Measurements from ENCODE around the gene SNAI3. TPM values are rescaled to one million over a fixed set of nuclear protein-coding genes. Genes with fewer than 3 reads are reported as not detected.

Gene SNAI3
- total RNA-seq, 4 donors from 2014 or later, result 1.2 to 2.2 (median 1.6) TPM

- intact Hi-C loops (cut with DNase I; ENCODE audit: low total_unique reads) (no loop called here), in situ Hi-C loops (cut with MboI; ENCODE audit: low sequenced_read_pairs in 4 of 4) (no loop called here)
- peaks cover 13 to 36% of the 10 kb centered on the region in 2 donors for H3K4me1 ChIP-seq
- no peaks in the 10 kb centered on the region for H3K27me3 ChIP-seq
- ATAC-seq, result no peak
- no peaks in the 10 kb centered on the region for H3K9me3 ChIP-seq
- TF ChIP-seq POLR2A (IDR thresholded peaks at IDR 0.05) (no peak), CTCF (IDR thresholded peaks at IDR 0.05 in 4 of 5, conservative IDR thresholded peaks at IDR 0.05 in 1 of 5) (no peak)
- DNase-seq, result no peak
- no peak overlapping the region for H3K27ac ChIP-seq
- no peaks in the 10 kb centered on the region for H3K36me3 ChIP-seq
- H3K4me3 ChIP-seq, result no peak overlapping the region
Measured at GRCh38 chr16:88680554-88681083, 5.7 kb downstream of the SNAI3 start.

GRCh38 chr16:88678224-88678979, 7.9 kb downstream of the SNAI3 start:
- TF ChIP-seq CTCF (IDR thresholded peaks at IDR 0.05 in 4 of 5, conservative IDR thresholded peaks at IDR 0.05 in 1 of 5), result no peak
- no peak for TF ChIP-seq POLR2A (IDR thresholded peaks at IDR 0.05)
- ATAC-seq (no peak), DNase-seq (no peak)
- Histone ChIP-seq H3K4me1 (peaks cover 35 to 46% of the 10 kb centered on the region in 2 donors), H3K9me3 (no peaks in the 10 kb centered on the region), H3K27me3 (no peaks in the 10 kb centered on the region), H3K4me3 (no peak overlapping the region), H3K36me3 (no peaks in the 10 kb centered on the region), H3K27ac (peak overlapping the region in 1 of 4 donors; percentile 75)
- in situ Hi-C loops (cut with MboI; ENCODE audit: low sequenced_read_pairs in 4 of 4), result no loop called here
- intact Hi-C loops (cut with DNase I; ENCODE audit: low total_unique reads), result no loop called here

- Histone ChIP-seq H3K4me3 (no peak overlapping the region), H3K27me3 (no peaks in the 10 kb centered on the region), H3K9me3 (no peaks in the 10 kb centered on the region), H3K36me3 (no peaks in the 10 kb centered on the region), H3K27ac (peak overlapping the region in 1 of 4 donors; percentile 75), H3K4me1 (peaks cover 41 to 53% of the 10 kb centered on the region in 2 donors)
- in situ Hi-C loops (cut with MboI; ENCODE audit: low sequenced_read_pairs in 4 of 4), result no loop called here
- ATAC-seq (no peak), DNase-seq (no peak)
- TF ChIP-seq POLR2A (IDR thresholded peaks at IDR 0.05) (no peak), CTCF (IDR thresholded peaks at IDR 0.05 in 4 of 5, conservative IDR thresholded peaks at IDR 0.05 in 1 of 5) (no peak)
- intact Hi-C loops (cut with DNase I; ENCODE audit: low total_unique reads), result no loop called here
Measured at GRCh38 chr16:88677721-88678120, 8.6 kb downstream of the SNAI3 start.

- in situ Hi-C loops (cut with MboI; ENCODE audit: low sequenced_read_pairs in 4 of 4) (no loop called here), intact Hi-C loops (cut with DNase I; ENCODE audit: low total_unique reads) (no loop called here)
Measured at GRCh38 chr16:88676502-88677242, 9.6 kb downstream of the SNAI3 start.

More at GRCh38 chr16:88676502-88677242, 9.6 kb downstream of the SNAI3 start:
- H3K27me3 ChIP-seq, result no peaks in the 10 kb centered on the region
- ATAC-seq (no peak), DNase-seq (no peak)
- no peaks in the 10 kb centered on the region for H3K36me3 ChIP-seq
- H3K4me1 ChIP-seq, result peaks cover 41 to 57% of the 10 kb centered on the region in 2 donors
- H3K27ac ChIP-seq, result peak overlapping the region in 2 of 4 donors; percentile 75 to 83
- no peak overlapping the region for H3K4me3 ChIP-seq
- TF ChIP-seq CTCF (IDR thresholded peaks at IDR 0.05 in 4 of 5, conservative IDR thresholded peaks at IDR 0.05 in 1 of 5), result no peak
- TF ChIP-seq POLR2A (IDR thresholded peaks at IDR 0.05), result no peak
- no peaks in the 10 kb centered on the region for H3K9me3 ChIP-seq

All from gastrocnemius medialis (tissue), 4 donors.